Astrocyte (in vitro differentiated cells and primary cell): ENCODE data around the gene PRPH. TPM values are rescaled to one million over a fixed set of nuclear protein-coding genes. Genes with fewer than 3 reads are reported as not detected.
A peak's percentile ranks its signal among the peaks of the same experiment; 100 is the strongest.
"Not testable (repeated sequence)": the region's sequence is repeated elsewhere in the genome, so short reads cannot be mapped to it uniquely, and the experiment has no call there.

ENCODE experiments used
- DNase-seq: peaks from one replicate; pipeline ENCODE4 v3.0.0-alpha.2; 2010; ENCODE audit warnings: low read depth
- FAIRE-seq: peaks from 2 replicates; lab custom pipeline; 2011; peaks lifted over from hg19 to GRCh38; lab: Jason Lieb, UNC
- H2AFZ ChIP-seq: 2 replicates; pipeline ENCODE4 v1.6.0; 2012; ENCODE audit warnings: low read depth, low read length, inconsistent platforms
- H3K27ac ChIP-seq: 2 replicates; pipeline ENCODE4 v1.5.1; 2011; ENCODE audit warnings: low read depth, low read length, inconsistent platforms
- H3K27me3 ChIP-seq: 2 replicates; pipeline ENCODE4 v1.6.0; 2011; ENCODE audit warnings: low read length, inconsistent platforms; ENCODE audit not compliant: insufficient read depth
- H3K36me3 ChIP-seq: 2 replicates; pipeline ENCODE4 v1.5.1; 2011; ENCODE audit warnings: low read length, inconsistent platforms; ENCODE audit not compliant: insufficient read depth
- H3K4me1 ChIP-seq: 2 replicates; pipeline ENCODE4 v1.5.1; 2011; ENCODE audit warnings: low read length, inconsistent platforms; ENCODE audit not compliant: insufficient read depth
- H3K4me2 ChIP-seq: 2 replicates; pipeline ENCODE4 v1.6.0; 2012; ENCODE audit warnings: low read length, inconsistent platforms
- H3K4me3 ChIP-seq: 2 replicates; pipeline ENCODE4 v1.5.1; 2011; ENCODE audit warnings: low read depth, mild to moderate bottlenecking, low read length, inconsistent platforms; ENCODE audit not compliant: insufficient read depth
- H3K79me2 ChIP-seq: 2 replicates; pipeline ENCODE4 v1.6.0; 2012; ENCODE audit warnings: mild to moderate bottlenecking, low read length, inconsistent platforms; ENCODE audit not compliant: insufficient read depth
- H3K9ac ChIP-seq: 2 replicates; pipeline ENCODE4 v1.6.0; 2012; ENCODE audit warnings: mild to moderate bottlenecking, low read length, inconsistent platforms
- H3K9me3 ChIP-seq: 2 replicates; pipeline ENCODE4 v1.5.1; 2012; ENCODE audit warnings: low read depth, mild to moderate bottlenecking, low read length, inconsistent platforms; ENCODE audit not compliant: insufficient read depth
- H4K20me1 ChIP-seq: 2 replicates; pipeline ENCODE4 v1.6.0; 2012; ENCODE audit warnings: low read length, inconsistent platforms; ENCODE audit not compliant: insufficient read depth
- H3K27ac Mint-ChIP-seq: one replicate; pipeline ENCODE4 v1.8.0; 2021; ENCODE audit warnings: mild to moderate bottlenecking, mixed read lengths; ENCODE audit not compliant: unreplicated experiment
- H3K27me3 Mint-ChIP-seq: one replicate; pipeline ENCODE4 v1.8.0; 2021; ENCODE audit warnings: low read depth, mixed read lengths; ENCODE audit not compliant: unreplicated experiment
- H3K36me3 Mint-ChIP-seq: one replicate; pipeline ENCODE4 v1.8.0; 2021; ENCODE audit warnings: low read depth, mixed read lengths; ENCODE audit not compliant: unreplicated experiment
- H3K4me1 Mint-ChIP-seq: one replicate; pipeline ENCODE4 v1.8.0; 2021; ENCODE audit warnings: low read depth, mixed read lengths; ENCODE audit not compliant: unreplicated experiment
- H3K4me3 Mint-ChIP-seq: one replicate; pipeline ENCODE4 v1.8.0; 2021; ENCODE audit warnings: mild to moderate bottlenecking, moderate library complexity, mixed read lengths; ENCODE audit not compliant: unreplicated experiment
- H3K9me3 Mint-ChIP-seq: one replicate; pipeline ENCODE4 v1.8.0; 2021; ENCODE audit warnings: mild to moderate bottlenecking, mixed read lengths; ENCODE audit not compliant: unreplicated experiment
- CTCF ChIP-seq: IDR thresholded peaks from 2 replicates; pipeline ENCODE4 v1.5.1; 2011; ENCODE audit warnings: low read depth, mild to moderate bottlenecking, inconsistent platforms, low read length, moderate library complexity; ENCODE audit not compliant: insufficient read depth
- EZH2 ChIP-seq: IDR thresholded peaks from 2 replicates; pipeline ENCODE4 v1.6.1; 2012; ENCODE audit warnings: mild to moderate bottlenecking, low read length, inconsistent platforms; ENCODE audit not compliant: insufficient read depth
- total RNA-seq: library from RNA; stranded (reverse); gene quantifications from 2 replicates; pipeline ENCODE4 v1.2.1, GENCODE V29; 2021

PRPH gene
- total RNA-seq, 1 donor from 2014 or later = not detected

GRCh38 chr12:49277466-49277865 is 17.5 kb upstream of the PRPH start:
- Histone ChIP-seq H2AFZ (no peak overlapping the region), H3K9ac (no peak overlapping the region), H3K4me1 (no peaks in the 10 kb centered on the region), H4K20me1 (peaks cover 28% of the 10 kb centered on the region), H3K4me3 (no peak overlapping the region), H3K36me3 (peaks cover 15% of the 10 kb centered on the region), H3K9me3 (no peaks in the 10 kb centered on the region), H3K27me3 (no peaks in the 10 kb centered on the region), H3K27ac (no peak overlapping the region), H3K4me2 (no peak overlapping the region), H3K79me2 (peaks cover 4% of the 10 kb centered on the region)
- H3K36me3 Mint-ChIP-seq = peaks cover 7% of the 10 kb centered on the region
- DNase-seq = no peak
- no peaks in the 10 kb centered on the region for H3K27me3 Mint-ChIP-seq
- no peak overlapping the region for H3K27ac Mint-ChIP-seq
- no peaks in the 10 kb centered on the region for H3K9me3 Mint-ChIP-seq
- no peak overlapping the region for H3K4me3 Mint-ChIP-seq
- H3K4me1 Mint-ChIP-seq = peaks cover 14% of the 10 kb centered on the region
- no peak for FAIRE-seq
- no peak for TF ChIP-seq CTCF
- TF ChIP-seq EZH2 = no peak

DNA sequence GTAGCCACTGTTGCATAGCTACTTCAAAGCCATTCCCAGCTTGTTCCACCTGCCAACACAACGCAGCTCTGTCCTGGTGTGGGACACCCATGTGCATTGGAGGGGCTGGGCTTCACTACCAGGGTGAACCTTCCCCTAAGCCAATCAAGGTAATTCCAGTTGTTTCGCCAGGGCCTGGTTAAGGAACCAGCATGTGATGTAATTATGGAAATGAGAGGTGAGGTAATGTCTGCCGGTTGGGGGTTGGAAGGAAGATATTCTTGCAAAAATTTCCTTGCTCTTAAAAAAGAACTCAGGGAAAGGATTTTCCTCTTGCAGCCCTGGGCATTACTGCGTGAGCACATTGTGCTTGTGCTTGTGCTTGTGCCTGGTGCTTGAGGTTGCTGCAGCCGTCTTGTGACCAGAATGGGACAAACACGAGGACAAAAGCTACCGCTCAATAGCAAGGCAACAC is 15.2 kb upstream of the PRPH start:
- Mint-ChIP-seq H3K36me3 (peaks cover under 1% of the 10 kb centered on the region), H3K4me3 (no peak overlapping the region), H3K27me3 (peaks cover 2% of the 10 kb centered on the region), H3K27ac (no peak overlapping the region), H3K4me1 (peaks cover 17% of the 10 kb centered on the region), H3K9me3 (no peaks in the 10 kb centered on the region)
- peak overlapping the region; percentile 37 for H2AFZ ChIP-seq
- no peaks in the 10 kb centered on the region for H3K4me1 ChIP-seq
- H3K27ac ChIP-seq = no peak overlapping the region
- no peaks in the 10 kb centered on the region for H3K9me3 ChIP-seq
- no peaks in the 10 kb centered on the region for H3K36me3 ChIP-seq
- no peaks in the 10 kb centered on the region for H3K79me2 ChIP-seq
- DNase-seq (peak; percentile 54), FAIRE-seq (no peak)
- no peak for TF ChIP-seq EZH2
- no peak for TF ChIP-seq CTCF
- peak overlapping the region; percentile 57 for H3K4me2 ChIP-seq
- H3K4me3 ChIP-seq = no peak overlapping the region
- no peak overlapping the region for H3K9ac ChIP-seq
- no peaks in the 10 kb centered on the region for H3K27me3 ChIP-seq
- peaks cover 6% of the 10 kb centered on the region for H4K20me1 ChIP-seq

GRCh38 chr12:49280545-49280944 is 14.4 kb upstream of the PRPH start:
- not testable (repeated sequence) for DNase-seq, H3K4me3 ChIP-seq, H3K79me2 ChIP-seq, H3K9ac ChIP-seq, H3K9me3 ChIP-seq, H3K27me3 Mint-ChIP-seq, H3K36me3 ChIP-seq, H3K27me3 ChIP-seq, FAIRE-seq, H4K20me1 ChIP-seq, H3K4me2 ChIP-seq, H3K36me3 Mint-ChIP-seq, H3K9me3 Mint-ChIP-seq, H3K27ac Mint-ChIP-seq, H3K4me3 Mint-ChIP-seq, H3K4me1 ChIP-seq, H2AFZ ChIP-seq, H3K27ac ChIP-seq
- peaks cover 17% of the 10 kb centered on the region for H3K4me1 Mint-ChIP-seq
